HepG2 (cell line): ENCODE results near the gene PPCDC. TPM values are rescaled to one million over a fixed set of nuclear protein-coding genes. Genes with fewer than 3 reads are reported as not detected.

Experiments
- CBX5 ChIP-seq: sonication (generic); formaldehyde crosslinking; IDR thresholded peaks from 2 replicates; pipeline ENCODE4 v1.4.0; 2020; ENCODE audit warnings: missing genetic modification reagents, borderline replicate concordance
- DNMT3B ChIP-seq: conservative IDR thresholded peaks from 2 replicates; pipeline ENCODE4 v1.6.1; 2016; ENCODE audit warnings: missing biosample characterization, control low read depth
- ELF1 ChIP-seq: sonication (generic); formaldehyde crosslinking; IDR thresholded peaks from 2 replicates; pipeline ENCODE4 v1.4.0; 2020; ENCODE audit warnings: missing genetic modification reagents
- MTA1 ChIP-seq: sonication (generic); formaldehyde crosslinking; IDR thresholded peaks from 2 replicates; pipeline ENCODE4 v1.4.0; 2020; ENCODE audit warnings: missing genetic modification reagents, mild to moderate bottlenecking, borderline replicate concordance
- NCOA5 ChIP-seq: sonication (generic); formaldehyde crosslinking; IDR thresholded peaks from 2 replicates; pipeline ENCODE4 v1.4.0; 2020; ENCODE audit warnings: missing genetic modification reagents
- NR2F6 ChIP-seq, 2 experiments: IDR thresholded peaks; 2 replicates each; pipeline ENCODE4 v1.6.1; 2016; ENCODE audit warnings: antibody characterized with exemption in 1 of 2, mild to moderate bottlenecking in 1 of 2
- PAF1 ChIP-seq: IDR thresholded peaks from 2 replicates; pipeline ENCODE4 v1.6.1; 2016; ENCODE audit warnings: missing genetic modification reagents, missing compliant biosample characterization
- ZEB1 ChIP-seq: IDR thresholded peaks from 2 replicates; pipeline ENCODE4 v1.6.1; 2012; ENCODE audit warnings: mild to moderate bottlenecking, low read depth, inconsistent platforms; ENCODE audit not compliant: insufficient replicate concordance
- ZNF235 ChIP-seq: sonication (generic); formaldehyde crosslinking; IDR thresholded peaks from 2 replicates; pipeline ENCODE4 v1.8.1; 2023; ENCODE audit warnings: mild to moderate bottlenecking, missing genetic modification reagents, borderline replicate concordance
- ZNF256 ChIP-seq: sonication (generic); formaldehyde crosslinking; conservative IDR thresholded peaks from 2 replicates; pipeline ENCODE4 v1.4.0; 2020; ENCODE audit warnings: missing genetic modification reagents
- ZNF619 ChIP-seq: sonication (generic); formaldehyde crosslinking; IDR thresholded peaks from 2 replicates; pipeline ENCODE4 v1.4.0; 2020; ENCODE audit warnings: mild to moderate bottlenecking, missing genetic modification reagents
- ZNF777 ChIP-seq: sonication (generic); formaldehyde crosslinking; IDR thresholded peaks from 2 replicates; pipeline ENCODE4 v1.4.0; 2020; ENCODE audit warnings: missing genetic modification reagents
- polyA plus RNA-seq, 8 experiments: library from polyadenylated mRNA; depleted of rRNA in 3 of 8; stranded (reverse) in 7 of 8; unstranded in 1 of 8; fragments of >200 nt; fragmentation: Illumina TruSeq in 4 of 8; extraction: Trizol in 4 of 8; gene quantifications; 2 replicates each; pipeline versions ENCODE4 v1.2.1 to v1.2.3, GENCODE V29; 2011 to 2016; ENCODE audit warnings: low read depth in 4 of 8, missing spikeins in 1 of 8, mixed read lengths in 1 of 8; ENCODE audit not compliant: insufficient read depth in 1 of 8
- total RNA-seq, 5 experiments: library from RNA; depleted of rRNA; stranded (reverse); fragments of >200 nt; fragmentation: Illumina TruSeq; extraction: Trizol; gene quantifications; 2 replicates each; pipeline ENCODE4 v1.2.3, GENCODE V29; 2016; ENCODE audit warnings: low read depth in 1 of 5
- TF ChIP-seq, protein P1 (sequence below): sonication (generic); formaldehyde crosslinking; IDR thresholded peaks from 2 replicates; pipeline ENCODE4 v1.5.0; 2020; ENCODE audit warnings: mild to moderate bottlenecking, missing genetic modification reagents, borderline replicate concordance
- TF ChIP-seq, protein P2 (sequence below): sonication (generic); formaldehyde crosslinking; IDR thresholded peaks from 2 replicates; pipeline ENCODE4 v1.4.0; 2020; ENCODE audit warnings: missing genetic modification reagents

The PPCDC gene
- total and polyA plus RNA-seq, 2 of the 13 experiments (the other 11 are each of a cell fraction or from before 2014, with no cell fraction given), result 12.3 to 12.8 TPM

DNA sequence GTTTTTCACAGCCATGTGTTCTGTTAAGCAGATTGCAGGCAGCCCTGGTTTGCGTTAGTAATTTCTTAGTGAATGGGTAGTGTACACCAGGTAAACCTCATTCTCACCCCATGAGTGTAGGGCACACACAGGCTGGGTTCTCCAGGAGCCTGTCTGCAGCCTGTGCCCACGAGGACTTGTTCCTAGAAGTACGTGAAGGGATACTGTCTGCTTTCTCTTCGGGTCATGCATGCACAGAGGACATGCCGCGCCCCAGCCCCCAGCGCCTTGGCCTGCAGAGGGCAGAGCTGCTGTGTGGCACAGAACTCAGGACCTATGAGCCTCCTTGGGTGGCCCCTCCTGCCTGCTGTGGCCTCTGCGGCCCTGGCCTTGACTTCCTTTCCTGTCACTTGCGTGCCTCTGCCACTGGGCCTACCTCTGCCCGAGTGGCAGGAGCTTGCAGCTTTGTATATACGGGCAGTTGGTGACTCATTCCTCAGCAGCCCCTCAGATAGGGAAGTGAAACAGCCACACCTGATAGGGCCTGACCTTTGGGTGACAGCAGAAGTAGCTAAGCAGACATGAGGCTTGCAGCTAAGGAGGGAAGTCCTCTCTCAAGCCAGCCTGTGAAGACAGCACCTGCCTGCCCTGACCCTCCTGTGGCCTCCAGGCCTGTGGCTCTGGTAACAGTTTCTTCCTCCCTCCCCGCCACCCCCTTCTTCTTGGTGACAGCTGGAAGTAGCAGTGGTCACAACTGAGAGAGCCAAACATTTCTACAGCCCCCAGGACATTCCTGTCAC, 19.5 kb downstream of the PPCDC start (continued):
- TF ChIP-seq, protein P1, sequence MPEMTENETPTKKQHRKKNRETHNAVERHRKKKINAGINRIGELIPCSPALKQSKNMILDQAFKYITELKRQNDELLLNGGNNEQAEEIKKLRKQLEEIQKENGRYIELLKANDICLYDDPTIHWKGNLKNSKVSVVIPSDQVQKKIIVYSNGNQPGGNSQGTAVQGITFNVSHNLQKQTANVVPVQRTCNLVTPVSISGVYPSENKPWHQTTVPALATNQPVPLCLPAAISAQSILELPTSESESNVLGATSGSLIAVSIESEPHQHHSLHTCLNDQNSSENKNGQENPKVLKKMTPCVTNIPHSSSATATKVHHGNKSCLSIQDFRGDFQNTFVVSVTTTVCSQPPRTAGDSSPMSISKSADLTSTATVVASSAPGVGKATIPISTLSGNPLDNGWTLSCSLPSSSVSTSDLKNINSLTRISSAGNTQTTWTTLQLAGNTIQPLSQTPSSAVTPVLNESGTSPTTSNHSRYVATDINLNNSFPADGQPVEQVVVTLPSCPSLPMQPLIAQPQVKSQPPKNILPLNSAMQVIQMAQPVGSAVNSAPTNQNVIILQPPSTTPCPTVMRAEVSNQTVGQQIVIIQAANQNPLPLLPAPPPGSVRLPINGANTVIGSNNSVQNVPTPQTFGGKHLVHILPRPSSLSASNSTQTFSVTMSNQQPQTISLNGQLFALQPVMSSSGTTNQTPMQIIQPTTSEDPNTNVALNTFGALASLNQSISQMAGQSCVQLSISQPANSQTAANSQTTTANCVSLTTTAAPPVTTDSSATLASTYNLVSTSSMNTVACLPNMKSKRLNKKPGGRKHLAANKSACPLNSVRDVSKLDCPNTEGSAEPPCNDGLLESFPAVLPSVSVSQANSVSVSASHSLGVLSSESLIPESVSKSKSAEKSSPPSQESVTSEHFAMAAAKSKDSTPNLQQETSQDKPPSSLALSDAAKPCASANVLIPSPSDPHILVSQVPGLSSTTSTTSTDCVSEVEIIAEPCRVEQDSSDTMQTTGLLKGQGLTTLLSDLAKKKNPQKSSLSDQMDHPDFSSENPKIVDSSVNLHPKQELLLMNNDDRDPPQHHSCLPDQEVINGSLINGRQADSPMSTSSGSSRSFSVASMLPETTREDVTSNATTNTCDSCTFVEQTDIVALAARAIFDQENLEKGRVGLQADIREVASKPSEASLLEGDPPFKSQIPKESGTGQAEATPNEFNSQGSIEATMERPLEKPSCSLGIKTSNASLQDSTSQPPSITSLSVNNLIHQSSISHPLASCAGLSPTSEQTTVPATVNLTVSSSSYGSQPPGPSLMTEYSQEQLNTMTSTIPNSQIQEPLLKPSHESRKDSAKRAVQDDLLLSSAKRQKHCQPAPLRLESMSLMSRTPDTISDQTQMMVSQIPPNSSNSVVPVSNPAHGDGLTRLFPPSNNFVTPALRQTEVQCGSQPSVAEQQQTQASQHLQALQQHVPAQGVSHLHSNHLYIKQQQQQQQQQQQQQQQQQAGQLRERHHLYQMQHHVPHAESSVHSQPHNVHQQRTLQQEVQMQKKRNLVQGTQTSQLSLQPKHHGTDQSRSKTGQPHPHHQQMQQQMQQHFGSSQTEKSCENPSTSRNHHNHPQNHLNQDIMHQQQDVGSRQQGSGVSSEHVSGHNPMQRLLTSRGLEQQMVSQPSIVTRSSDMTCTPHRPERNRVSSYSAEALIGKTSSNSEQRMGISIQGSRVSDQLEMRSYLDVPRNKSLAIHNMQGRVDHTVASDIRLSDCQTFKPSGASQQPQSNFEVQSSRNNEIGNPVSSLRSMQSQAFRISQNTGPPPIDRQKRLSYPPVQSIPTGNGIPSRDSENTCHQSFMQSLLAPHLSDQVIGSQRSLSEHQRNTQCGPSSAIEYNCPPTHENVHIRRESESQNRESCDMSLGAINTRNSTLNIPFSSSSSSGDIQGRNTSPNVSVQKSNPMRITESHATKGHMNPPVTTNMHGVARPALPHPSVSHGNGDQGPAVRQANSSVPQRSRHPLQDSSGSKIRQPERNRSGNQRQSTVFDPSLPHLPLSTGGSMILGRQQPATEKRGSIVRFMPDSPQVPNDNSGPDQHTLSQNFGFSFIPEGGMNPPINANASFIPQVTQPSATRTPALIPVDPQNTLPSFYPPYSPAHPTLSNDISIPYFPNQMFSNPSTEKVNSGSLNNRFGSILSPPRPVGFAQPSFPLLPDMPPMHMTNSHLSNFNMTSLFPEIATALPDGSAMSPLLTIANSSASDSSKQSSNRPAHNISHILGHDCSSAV (CRISPR knock-in tag), result no peak
- TF ChIP-seq ZNF235 (CRISPR knock-in tag) (no peak), ZEB1 (no peak), ZNF777 (no peak; the same call in 1 of the 2 replicates), PAF1 (CRISPR knock-in tag) (no peak), CBX5 (peak; percentile 95; the same call in 1 of the 2 replicates), ZNF256 (CRISPR knock-in tag) (no peak), MTA1 (0 out of 2 replicates have a peak, but pooled peaks have one; percentile 40), DNMT3B (CRISPR knock-in tag) (no peak), NCOA5 (CRISPR knock-in tag) (no peak), ELF1 (CRISPR knock-in tag) (peak; percentile 72), NR2F6 (IDR thresholded peaks at IDR 0.05) (peak; percentile 86), NR2F6 (CRISPR knock-in tag; IDR thresholded peaks at IDR 0.05) (peak; percentile 97), ZNF619 (peak; percentile 54; the same call in 1 of the 2 replicates)
- TF ChIP-seq, protein P2, sequence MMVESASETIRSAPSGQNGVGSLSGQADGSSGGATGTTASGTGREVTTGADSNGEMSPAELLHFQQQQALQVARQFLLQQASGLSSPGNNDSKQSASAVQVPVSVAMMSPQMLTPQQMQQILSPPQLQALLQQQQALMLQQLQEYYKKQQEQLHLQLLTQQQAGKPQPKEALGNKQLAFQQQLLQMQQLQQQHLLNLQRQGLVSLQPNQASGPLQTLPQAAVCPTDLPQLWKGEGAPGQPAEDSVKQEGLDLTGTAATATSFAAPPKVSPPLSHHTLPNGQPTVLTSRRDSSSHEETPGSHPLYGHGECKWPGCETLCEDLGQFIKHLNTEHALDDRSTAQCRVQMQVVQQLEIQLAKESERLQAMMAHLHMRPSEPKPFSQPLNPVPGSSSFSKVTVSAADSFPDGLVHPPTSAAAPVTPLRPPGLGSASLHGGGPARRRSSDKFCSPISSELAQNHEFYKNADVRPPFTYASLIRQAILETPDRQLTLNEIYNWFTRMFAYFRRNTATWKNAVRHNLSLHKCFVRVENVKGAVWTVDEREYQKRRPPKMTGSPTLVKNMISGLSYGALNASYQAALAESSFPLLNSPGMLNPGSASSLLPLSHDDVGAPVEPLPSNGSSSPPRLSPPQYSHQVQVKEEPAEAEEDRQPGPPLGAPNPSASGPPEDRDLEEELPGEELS, result peak; percentile 77
